Neural progenitor cell (in vitro differentiated cells): ENCODE measurements around the gene SLC43A3.

ENCODE experiments used
- CTCF ChIP-seq: fragments of 200-600 bp; sonication (generic); IDR thresholded peaks from 2 replicates; pipeline ENCODE4 v1.5.1; 2017; ENCODE audit warnings: antibody characterized with exemption, mild to moderate bottlenecking
- EZH2phosphoT487 ChIP-seq: fragments of 200-600 bp; sonication (generic); IDR thresholded peaks from 2 replicates; pipeline ENCODE4 v1.6.1; 2017; ENCODE audit warnings: antibody characterized with exemption

- TF ChIP-seq EZH2phosphoT487 (no peak), CTCF (no peak)
Measured at GRCh38 chr11:57396744-57397143, 30.2 kb downstream of the SLC43A3 start.
